Measurements from ENCODE around the gene RASAL2. TPM values are rescaled to one million over a fixed set of nuclear protein-coding genes. Genes with fewer than 3 reads are reported as not detected.

RASAL2 gene
- total and polyA plus RNA-seq, 2 of the 13 experiments (the other 11 are each of a cell fraction or from before 2014, with no cell fraction given): 5.4 to 5.9 TPM

GRCh38 chr1:178283409-178283808 is 189.5 kb downstream of the RASAL2 start:
- Histone ChIP-seq H2AFZ (ENCODE audit: low read length) (no peak overlapping the region), H3K9me3 (ENCODE audit: low read length) (no peaks in the 10 kb centered on the region), H3K4me3 (replicated peaks in 1 of 3; ENCODE audit: insufficient read depth in 1 of 3, low read depth in 2 of 3, low read length in 3 of 3) (no peak overlapping the region), H3K79me2 (ENCODE audit: insufficient read depth, low read length) (no peaks in the 10 kb centered on the region), H3K27ac (ENCODE audit: extremely low read length, insufficient read depth, low read length) (no peak overlapping the region), H3K9ac (ENCODE audit: insufficient read depth, low read depth, low read length) (no peak overlapping the region), H3K27me3 (ENCODE audit: control insufficient read depth in 1 of 2, insufficient read depth in 2 of 2, low read length in 2 of 2) (no peaks in the 10 kb centered on the region), H4K20me1 (ENCODE audit: insufficient read depth, low read length) (no peaks in the 10 kb centered on the region), H3K36me3 (replicated peaks in 1 of 2; ENCODE audit: control insufficient read depth in 1 of 2, insufficient read depth in 2 of 2, low read length in 2 of 2) (no peaks in the 10 kb centered on the region; a peak in 1 of 5 replicates), H3K4me2 (ENCODE audit: low read depth, low read length) (no peak overlapping the region), H3K4me1 (ENCODE audit: insufficient read depth, low read length) (peaks cover 3% of the 10 kb centered on the region; the same call in 1 of the 2 replicates)
- FAIRE-seq (no peak), DNase-seq (ENCODE audit: low spot score) (no peak), ATAC-seq (no peak)
- 91% methylated on average over 5 of the region's 5 CpGs for WGBS (ENCODE audit: low lambda C conversion rate)
- ChIA-PET CTCF (ENCODE audit: low intra/inter-chr PET ratio, low total read pairs) (no interaction called here), POLR2A (no interaction called here)
- BruUV-seq (replicated peaks): no TSS peak
- intact Hi-C loops (cut with micrococcal nuclease; ENCODE audit: unreplicated experiment): loop anchor here (2.0 to 10.0 kb wide), 3 partner anchors 189 to 335 kb away; partner anchors contain the start of gene RASAL2
- TF ChIP-seq CEBPB (IDR thresholded peaks at IDR 0.05; ENCODE audit: borderline replicate concordance, low read depth, low read length): peak; percentile 17; the same call in 1 of the 2 replicates
- TF ChIP-seq TRIM24 (CRISPR knock-in tag; IDR thresholded peaks at IDR 0.05): no peak
- no peak for TF ChIP-seq ATF6 (CRISPR knock-in tag; conservative IDR thresholded peaks at IDR 0.05)
- no peak for TF ChIP-seq FOXM1 (CRISPR knock-in tag; IDR thresholded peaks at IDR 0.05)
- in situ Hi-C loops (cut with HindIII; ENCODE audit: extremely low pct_ligation_motif_present, low pct_unique_long_range_greater_than_20kb): loop anchor here (5.0 kb wide), 2 partner anchors 251 to 326 kb away; no protein-coding TSS in a partner anchor

DNA sequence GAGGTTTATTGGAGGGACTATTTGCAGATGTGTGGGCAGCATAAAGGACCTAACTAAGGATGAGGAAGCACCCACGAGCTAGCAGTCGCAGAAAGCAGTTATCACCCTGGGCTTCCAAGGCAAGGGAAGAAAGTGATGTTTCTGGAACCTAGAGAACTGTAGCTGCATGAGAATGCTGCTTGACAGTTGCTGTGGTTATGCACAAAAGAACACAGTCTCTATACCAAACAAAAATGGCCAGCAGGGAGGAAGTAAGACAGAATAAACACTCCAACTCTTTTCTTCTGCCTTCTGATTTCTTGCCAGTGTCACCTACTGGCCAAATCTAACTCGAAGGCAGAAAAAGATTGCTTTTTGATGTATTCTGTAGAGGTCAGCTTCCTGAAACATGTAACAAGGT is 190.2 kb downstream of the RASAL2 start:
- POLR2A ChIA-PET: no interaction called here
- no peak for TF ChIP-seq ZNF432 (CRISPR knock-in tag; IDR thresholded peaks at IDR 0.05; ENCODE audit: borderline replicate concordance)
- TF ChIP-seq SNAPC5 (CRISPR knock-in tag; IDR thresholded peaks at IDR 0.05; ENCODE audit: borderline replicate concordance): no peak
- TF ChIP-seq, protein P1, sequence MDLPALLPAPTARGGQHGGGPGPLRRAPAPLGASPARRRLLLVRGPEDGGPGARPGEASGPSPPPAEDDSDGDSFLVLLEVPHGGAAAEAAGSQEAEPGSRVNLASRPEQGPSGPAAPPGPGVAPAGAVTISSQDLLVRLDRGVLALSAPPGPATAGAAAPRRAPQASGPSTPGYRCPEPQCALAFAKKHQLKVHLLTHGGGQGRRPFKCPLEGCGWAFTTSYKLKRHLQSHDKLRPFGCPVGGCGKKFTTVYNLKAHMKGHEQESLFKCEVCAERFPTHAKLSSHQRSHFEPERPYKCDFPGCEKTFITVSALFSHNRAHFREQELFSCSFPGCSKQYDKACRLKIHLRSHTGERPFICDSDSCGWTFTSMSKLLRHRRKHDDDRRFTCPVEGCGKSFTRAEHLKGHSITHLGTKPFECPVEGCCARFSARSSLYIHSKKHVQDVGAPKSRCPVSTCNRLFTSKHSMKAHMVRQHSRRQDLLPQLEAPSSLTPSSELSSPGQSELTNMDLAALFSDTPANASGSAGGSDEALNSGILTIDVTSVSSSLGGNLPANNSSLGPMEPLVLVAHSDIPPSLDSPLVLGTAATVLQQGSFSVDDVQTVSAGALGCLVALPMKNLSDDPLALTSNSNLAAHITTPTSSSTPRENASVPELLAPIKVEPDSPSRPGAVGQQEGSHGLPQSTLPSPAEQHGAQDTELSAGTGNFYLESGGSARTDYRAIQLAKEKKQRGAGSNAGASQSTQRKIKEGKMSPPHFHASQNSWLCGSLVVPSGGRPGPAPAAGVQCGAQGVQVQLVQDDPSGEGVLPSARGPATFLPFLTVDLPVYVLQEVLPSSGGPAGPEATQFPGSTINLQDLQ (CRISPR knock-in tag; IDR thresholded peaks at IDR 0.05): no peak
- no peak for TF ChIP-seq E2F1 (CRISPR knock-in tag; IDR thresholded peaks at IDR 0.05)
- no peak for TF ChIP-seq PLSCR1 (CRISPR knock-in tag; IDR thresholded peaks at IDR 0.05; ENCODE audit: borderline replicate concordance)
- TF ChIP-seq PAX8 (CRISPR knock-in tag; IDR thresholded peaks at IDR 0.05; ENCODE audit: borderline replicate concordance): no peak
- no peak for TF ChIP-seq ZNF629 (CRISPR knock-in tag; conservative IDR thresholded peaks at IDR 0.05)

More for the DNA sequence above, 190.2 kb downstream of the RASAL2 start:
- Histone ChIP-seq H3K9ac (ENCODE audit: insufficient read depth, low read depth, low read length) (no peak overlapping the region), H3K27ac (ENCODE audit: extremely low read length, insufficient read depth, low read length) (no peak overlapping the region), H3K4me3 (replicated peaks in 1 of 3; ENCODE audit: insufficient read depth in 1 of 3, low read depth in 2 of 3, low read length in 3 of 3) (no peak overlapping the region), H3K4me1 (ENCODE audit: insufficient read depth, low read length) (no peaks in the 10 kb centered on the region), H3K36me3 (replicated peaks in 1 of 2; ENCODE audit: control insufficient read depth in 1 of 2, insufficient read depth in 2 of 2, low read length in 2 of 2) (no peaks in the 10 kb centered on the region; a peak in 1 of 5 replicates), H2AFZ (ENCODE audit: low read length) (no peak overlapping the region), H3K4me2 (ENCODE audit: low read depth, low read length) (no peak overlapping the region), H3K27me3 (ENCODE audit: control insufficient read depth in 1 of 2, insufficient read depth in 2 of 2, low read length in 2 of 2) (no peaks in the 10 kb centered on the region), H3K9me3 (ENCODE audit: low read length) (no peaks in the 10 kb centered on the region), H3K79me2 (ENCODE audit: insufficient read depth, low read length) (no peaks in the 10 kb centered on the region), H4K20me1 (ENCODE audit: insufficient read depth, low read length) (no peaks in the 10 kb centered on the region)
- CTCF ChIA-PET (ENCODE audit: low intra/inter-chr PET ratio, low total read pairs): no interaction called here
- intact Hi-C loops (cut with micrococcal nuclease; ENCODE audit: unreplicated experiment): loop anchor here (10.0 kb wide), 1 partner anchor 189 kb away; the partner anchor contains the start of gene RASAL2
- in situ Hi-C loops (cut with HindIII; ENCODE audit: extremely low pct_ligation_motif_present, low pct_unique_long_range_greater_than_20kb): loop anchor here (5.0 kb wide), 2 partner anchors 252 to 327 kb away; no protein-coding TSS in a partner anchor
- 80% methylated on average over 3 of the region's 3 CpGs for WGBS (ENCODE audit: low lambda C conversion rate)
- FAIRE-seq (no peak), ATAC-seq (no peak), DNase-seq (ENCODE audit: low spot score) (no peak)
- BruUV-seq (replicated peaks): no TSS peak

All from HepG2 (cell line).